ENCODE data around the gene ITPR2.
"Not testable (repeated sequence)": the region's sequence is repeated elsewhere in the genome, so short reads cannot be mapped to it uniquely, and the experiment has no call there.

Gene ITPR2

DNA sequence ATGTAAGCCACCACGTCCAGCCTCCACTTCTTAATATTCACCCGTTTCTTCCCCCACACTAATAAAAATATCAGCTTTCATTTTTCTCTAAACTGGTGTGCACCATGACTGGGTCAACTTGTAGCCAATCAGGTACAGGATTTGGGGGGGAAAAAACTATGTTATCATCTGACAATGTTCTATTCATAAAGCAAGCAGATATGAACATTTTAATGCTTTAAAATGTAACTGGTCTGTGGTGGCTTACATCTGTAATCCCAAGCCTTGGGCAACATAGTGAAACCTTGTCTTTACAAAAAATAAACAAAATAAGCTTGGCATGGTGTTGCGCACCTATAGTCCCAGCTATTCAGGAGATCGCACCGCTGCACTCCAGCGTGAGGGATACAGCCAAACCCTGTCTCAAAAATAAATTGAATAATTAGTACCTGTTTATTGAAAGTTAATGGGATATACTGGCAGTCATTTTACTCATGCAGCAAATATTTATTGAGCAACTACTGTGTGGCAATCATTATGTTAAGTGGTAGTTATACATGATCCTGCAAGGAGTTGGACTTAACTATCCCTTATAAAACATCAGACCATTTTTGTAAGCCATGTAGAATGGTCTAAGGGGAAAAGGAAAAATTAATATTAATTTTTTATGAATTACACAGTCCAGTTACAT, 15.3 kb upstream of the ITPR2 start:
- peak in 1 of 2 experiments; percentile 10 for DNase-seq

DNA sequence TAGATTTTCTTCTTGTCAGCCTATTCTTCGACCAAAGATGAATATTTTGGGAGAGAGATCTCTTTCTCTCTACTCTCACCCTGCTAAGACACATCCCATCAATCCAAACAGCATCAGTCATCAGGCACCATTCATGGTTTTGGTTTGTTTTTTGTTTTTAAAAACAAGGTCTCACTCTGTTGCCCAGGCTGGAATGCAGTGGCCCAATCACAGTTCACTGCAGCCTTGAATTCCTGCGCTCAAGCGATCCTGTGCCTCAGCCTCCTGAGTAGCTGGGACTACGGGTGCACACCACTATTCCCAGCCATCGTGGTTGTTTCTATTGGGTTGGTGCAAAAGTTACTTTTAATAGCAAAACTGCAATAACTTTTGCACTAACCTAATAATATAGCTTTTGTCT, 14.4 kb upstream of the ITPR2 start:
- DNase-seq = no peak

DNA sequence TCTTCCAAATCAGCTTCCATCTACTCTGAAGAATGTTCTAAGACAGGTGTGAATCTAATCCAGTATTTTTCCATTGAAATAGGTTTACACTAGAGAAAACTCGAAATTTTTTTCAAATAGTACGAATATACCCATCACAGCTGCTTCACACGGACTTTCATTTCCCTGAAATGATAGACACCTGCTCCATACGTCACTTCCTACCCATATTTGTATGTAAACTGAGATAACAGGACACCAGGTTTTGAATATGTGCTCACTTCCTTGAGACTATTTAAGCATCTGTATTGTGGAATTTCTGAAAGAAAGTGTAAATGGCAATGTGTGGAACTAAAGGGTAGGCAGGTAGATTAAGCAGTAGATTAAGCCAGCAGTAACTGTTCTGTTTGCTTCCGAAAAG, 13.4 kb upstream of the ITPR2 start:
- no peak for DNase-seq

DNA sequence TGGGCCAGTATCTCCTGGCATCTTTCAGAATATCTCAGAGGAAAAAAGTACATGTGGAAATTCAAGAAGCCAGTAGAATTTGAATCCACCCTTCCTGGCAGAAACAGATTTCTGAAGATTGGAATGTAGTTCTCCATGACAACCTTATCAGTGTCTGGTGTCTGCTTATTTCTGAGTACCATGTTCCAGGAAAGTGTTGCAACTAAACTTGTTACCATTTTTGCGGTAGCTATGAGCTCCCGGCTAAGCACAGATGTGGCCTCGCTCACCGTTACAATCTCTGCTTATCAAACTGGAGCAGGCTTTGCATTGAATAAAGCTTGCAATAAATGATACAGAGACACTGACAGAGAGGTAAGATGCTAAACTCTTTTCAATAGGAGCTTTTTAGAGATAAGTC, 13.0 kb upstream of the ITPR2 start:
- no peak for DNase-seq

DNA sequence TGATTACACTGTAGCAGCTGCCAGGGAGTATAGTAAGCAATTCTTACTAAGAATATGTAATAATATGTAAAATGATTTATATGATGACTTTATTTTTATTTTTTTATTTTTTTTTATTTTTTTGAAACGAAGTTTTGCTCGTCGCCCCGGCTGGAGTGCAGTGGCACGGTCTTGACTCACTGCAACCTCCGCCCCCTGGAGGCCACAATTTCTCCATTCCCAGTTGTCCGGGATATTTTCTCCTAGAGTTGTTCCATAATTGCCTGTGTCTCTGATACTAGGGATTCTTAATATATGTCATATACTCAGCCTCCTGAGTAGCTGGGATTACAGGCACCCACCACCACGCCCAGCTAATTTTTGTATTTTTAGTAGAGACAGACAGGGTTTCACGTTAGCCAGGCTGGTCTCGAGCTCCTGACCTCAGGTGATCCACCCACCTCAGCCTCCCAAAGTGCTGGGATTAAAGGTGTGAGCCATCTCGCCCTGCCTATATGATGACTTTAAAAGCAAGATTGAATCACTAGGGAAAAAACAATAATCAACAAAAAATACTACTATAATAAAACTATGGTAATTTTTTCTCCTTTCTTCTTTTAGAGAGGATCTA, 12.2 kb upstream of the ITPR2 start:
- no peak for DNase-seq

DNA sequence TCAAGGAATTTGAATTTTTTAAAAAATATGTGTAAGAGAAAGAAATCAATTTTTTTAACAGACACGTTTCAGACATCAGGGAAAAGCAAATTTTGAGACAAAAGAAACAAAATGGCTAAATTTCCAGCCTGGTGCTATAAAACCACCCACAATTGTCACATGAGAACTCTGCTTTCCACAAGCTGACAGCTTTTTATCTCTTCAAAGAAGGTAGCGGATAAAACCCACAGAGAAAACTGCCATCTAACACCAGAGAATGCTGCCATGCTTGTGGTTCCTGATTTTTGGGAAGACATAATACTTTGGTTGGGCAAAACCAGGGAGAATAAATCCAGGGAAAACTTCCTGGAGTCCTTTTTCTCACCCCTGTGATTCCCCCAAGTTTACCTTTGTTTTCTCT, 10.3 kb upstream of the ITPR2 start:
- DNase-seq = no peak

DNA sequence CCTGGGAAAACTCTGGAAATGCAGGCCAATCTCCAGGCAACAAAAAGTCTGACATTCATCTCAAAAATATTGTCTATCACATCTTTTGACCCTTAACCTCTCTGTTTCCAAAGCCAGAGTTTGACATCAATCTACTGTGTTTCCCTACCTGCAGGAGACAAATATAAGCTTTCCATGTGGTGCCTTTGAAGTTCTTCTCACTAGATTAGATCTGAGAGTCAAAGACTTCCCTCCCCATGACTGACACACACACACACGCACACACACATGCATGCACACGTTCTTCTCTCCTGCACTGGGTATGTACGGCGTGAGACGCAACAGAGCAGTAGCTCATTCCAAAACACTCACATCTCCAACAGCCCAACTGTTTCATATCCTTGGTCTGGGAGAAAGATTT, 8.1 kb upstream of the ITPR2 start:
- no peak for DNase-seq

DNA sequence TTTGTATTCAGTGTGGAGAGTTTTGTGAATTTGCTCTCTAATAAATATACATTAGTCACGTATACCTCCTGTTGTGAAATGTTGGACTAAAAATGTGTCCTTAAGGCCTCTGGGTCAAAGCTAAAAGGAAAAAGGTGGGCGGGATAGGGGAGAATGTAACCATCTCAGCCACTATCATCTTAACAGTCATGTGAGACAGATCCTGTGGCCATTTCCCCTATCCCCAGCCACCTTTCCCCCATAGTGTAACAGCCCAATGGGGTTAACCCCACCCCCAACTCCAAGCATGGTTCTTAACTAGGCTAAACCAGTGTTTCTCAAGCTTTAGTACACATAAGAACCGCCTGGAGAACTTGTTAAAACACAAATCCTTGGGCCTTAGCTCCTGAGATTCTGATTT, 6.5 kb upstream of the ITPR2 start:
- DNase-seq = no peak

DNA sequence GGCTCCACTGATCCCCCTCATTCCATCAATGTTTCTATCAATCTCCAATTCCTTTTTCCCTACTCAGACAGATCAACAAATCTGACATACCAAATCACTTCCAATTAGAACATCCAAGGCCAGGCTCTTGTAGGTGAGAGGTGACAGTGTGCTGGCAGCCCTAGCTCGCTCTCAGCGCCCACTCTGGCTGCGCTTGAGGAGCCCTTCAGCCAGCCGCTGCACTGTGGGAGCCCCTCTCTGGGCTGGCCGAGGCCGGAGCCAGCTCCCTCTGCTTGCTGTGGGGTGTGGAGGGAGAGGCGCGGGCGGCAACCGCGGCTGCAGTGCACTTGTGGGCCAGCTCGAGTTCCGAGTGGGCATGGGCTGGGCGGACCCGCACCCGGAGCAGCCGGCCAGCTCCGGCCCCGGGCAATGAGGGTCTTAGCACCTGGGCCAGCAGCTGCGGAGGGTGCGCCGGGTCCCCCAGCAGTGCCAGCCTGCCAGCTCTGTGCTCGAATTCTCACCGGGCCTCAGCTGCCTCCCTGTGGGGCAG, 6.0 kb upstream of the ITPR2 start:
- no peak for DNase-seq

DNA sequence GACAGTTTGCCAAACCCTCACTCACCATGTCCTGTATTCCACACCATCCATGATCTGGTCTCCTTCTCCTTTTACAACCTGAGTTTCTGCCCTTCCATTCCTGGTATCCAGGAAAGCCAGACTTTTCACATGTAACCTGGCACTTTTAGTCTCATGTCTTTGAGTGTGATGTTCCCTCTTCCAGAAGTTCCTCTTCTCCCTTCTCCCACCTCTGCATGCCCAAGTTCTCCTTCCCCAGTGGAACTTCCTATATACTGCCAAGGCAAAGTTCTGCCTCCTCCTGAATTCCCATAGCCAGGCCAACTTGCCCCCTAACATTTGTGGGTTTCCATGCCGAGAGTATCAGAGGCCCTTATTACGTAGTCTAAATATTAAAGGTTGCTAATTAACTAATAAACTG, 3.2 kb upstream of the ITPR2 start:
- no peak for DNase-seq

DNA sequence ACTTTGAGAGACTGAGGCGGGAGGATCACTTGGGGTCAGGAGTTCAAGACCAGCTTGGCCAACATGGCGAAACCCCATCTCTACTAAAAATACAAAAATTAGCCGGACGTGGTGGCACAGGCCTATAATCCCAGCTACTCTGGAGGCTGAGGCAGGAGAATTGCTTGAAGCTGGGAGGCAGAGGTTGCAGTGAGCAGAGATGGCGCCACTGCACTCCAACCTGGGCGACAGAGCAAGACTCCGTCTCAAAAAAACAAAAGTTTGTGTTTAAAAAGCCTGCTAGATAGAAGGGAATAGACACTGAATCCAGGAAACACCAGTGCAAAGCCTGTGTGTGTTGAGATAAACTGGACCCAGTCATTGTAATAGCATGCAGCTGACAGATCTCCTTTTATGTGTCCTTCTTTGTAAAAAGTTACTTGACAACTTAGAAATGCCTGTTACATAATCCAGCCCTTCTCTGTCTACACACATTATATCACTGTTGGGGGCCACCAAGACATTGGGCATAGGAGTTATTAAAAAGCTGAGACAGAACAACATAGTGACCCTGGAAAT, 1.6 kb upstream of the ITPR2 start:
- not testable (repeated sequence) for DNase-seq

DNA sequence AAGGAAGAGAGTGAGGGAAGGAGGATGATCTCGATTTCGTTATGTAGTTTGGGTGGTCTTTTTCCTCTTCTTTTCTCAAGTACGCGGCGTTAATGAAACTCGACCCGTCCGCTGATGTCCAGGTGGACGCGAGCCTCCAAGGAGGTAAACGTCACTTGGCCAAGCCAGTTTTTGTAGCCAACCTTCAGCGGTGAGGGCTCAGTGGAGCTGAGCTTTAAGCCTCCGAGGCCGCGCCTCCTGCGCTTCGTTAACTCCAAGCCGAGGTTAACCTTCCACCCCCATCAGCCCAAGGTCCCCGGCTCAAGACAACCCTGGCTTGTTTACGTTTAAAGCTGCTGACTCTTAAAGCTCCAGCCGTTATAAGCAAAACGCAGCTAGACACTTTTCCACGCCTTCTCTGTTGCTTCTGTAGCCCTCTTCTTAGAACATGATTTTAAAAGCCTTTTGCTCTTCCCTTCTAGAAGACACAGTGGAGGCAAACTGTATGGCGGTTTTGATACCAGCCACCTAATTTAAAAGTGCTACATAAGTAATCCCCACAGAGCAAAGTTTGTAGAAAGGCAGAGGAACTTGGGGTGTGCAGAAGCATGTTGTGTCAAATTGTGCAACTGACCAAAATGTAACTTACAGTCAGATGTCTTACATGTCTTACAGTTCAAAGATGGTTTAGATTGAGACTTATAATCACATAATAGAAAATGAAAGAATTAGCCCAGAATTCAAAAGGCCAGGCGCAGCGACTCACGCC, 923 bp upstream of the ITPR2 start:
- peak; percentile 35 to 43 for DNase-seq

DNA sequence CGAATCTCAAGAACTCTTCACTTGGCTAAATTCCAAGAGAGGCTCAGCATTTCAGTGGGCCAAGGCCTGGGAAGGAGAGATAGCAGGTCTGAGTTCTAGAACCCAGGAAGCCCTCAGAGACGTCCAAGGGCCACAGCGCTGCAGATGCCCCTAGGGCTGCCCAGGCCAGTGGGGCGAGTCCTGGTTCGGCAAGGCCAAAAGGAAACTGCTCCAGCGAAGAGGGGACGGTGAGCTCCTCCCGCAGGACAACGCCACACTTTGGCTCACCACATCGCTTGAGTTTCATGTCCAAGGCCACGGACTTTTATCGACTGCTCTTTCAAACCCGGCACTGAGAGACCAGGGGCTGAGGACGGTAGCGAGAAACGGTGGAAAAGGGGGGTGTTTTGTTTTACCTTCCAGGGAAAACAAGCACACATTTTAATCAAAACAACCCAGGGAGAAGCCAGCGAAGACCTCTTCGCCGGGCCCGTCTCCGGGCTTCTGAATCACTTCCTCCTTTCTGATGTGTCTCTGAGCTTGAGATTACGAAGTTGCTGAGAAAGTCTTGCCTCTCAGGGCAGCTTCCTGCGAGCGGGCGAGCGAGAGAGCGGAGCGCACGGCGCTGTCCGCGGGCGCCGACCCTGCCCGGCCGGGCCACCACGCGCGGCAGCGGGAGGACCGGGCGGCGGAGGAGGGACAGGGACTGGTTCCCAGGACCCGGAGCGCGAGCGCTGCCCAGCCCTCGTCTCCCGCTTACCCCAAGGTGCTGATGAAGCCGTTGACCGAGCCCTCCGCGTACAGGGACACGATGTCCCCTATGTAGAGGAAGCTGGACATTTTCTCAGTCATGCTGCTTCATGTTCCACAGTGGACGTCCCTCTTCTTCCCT, 808 bp downstream of the ITPR2 start:
- peak; percentile 85 to 89 for DNase-seq

DNA sequence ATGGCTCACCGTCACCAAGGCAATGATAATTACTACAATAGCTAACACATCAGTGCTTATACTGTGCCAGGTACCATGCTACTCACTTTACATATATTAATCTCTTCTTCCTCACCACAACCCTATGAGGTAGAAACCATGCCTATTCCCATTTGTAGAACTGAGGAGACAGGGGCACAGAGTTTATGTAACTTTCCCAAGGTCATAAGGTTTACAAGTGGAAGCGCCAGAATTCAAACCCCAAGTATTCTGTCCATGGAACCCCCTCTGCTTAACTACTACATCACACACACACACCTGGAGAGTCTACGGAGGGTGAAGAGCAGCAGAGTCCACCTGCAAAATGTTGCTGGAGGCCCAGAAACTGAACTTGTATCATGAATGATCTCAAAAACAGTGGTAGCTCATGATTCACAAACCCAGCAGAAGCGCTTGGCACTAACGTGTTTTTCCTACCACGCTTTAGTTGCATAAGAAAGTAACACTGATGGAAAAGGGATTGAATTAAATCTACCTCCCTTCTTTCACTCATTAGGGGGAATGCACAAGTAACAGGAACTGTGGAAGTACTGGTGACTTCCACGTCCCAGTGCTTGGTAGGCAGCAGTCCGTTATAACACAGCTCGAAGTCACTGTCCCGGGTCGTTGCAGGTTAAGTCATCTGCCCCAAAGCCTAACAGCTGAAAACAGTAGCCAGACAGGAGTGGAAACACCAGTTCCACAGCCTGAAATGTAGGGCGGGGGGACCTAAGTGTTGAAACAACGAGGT, 2.0 kb downstream of the ITPR2 start:
- DNase-seq = peak; percentile 28 to 38

DNA sequence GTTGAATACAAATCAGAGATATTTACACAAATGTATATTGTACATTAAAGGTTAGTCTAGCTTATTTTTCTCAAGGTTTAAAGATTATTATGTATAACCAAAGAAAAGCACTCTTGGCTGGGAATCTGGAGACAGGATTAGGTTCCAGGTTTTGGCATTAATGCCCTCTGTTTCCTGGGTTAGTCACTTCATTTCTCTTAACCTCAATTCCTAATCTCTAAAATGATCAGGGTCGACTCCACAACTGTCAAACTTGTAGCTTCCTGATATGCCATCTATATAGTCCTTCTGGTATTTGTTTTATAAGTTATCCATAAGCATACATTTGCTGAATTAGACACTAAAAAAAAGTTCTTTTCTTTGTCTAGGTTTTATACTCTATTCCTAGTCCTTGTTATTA, 2.6 kb downstream of the ITPR2 start:
- no peak for DNase-seq

DNA sequence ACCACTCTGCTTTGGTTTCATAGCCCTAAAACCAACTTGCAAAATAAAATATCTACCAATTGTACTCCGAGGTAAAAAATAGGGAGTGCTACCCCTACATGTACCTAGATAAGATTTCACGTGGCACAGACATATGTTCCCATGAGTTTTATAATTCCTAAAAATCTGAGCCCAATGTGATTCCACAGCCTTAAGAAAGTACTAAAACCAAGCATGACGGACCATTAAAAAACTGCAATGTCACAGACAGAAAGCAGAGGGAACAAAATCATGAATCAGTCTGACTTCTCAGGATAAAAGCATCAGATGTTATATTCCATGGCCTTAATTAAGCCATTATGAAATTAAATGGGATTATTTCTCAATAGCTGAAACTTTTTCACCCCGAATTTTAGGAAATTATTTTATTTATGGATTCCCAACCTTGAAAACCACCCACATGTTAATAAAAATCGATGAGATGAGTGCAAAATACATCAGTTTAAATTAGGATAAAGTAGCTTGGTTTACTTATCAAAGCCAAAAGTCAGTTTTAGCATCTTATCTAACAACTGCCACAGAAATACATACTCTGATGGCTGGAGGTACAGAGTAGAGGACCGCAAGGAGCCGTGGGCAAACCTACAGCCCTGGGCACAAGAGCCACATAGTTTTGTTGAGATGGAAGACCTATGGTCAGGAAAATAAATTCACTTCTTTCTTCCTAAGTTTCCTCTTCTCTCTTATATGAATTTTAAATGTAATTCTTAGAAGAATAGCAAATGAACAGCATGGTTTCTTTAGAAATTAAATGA, 4.5 kb downstream of the ITPR2 start:
- DNase-seq = no peak

DNA sequence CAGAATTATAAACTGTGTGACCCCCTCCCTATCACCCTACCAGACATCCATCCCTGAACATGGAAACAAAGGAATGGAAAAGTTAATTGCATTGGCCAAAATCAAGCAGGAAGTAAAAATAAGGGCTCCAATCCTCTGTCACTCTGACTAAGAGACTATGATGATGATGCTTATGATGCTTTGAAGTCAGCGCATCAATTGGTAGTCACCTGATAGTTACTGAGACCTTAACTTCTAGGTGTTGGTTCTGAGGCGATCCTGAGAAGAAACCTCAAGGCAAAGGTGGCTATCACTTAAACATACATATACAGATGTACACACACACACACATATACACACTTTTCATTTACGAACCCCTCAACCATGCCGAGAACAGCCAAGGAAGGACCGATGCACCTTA, 6.6 kb downstream of the ITPR2 start:
- no peak for DNase-seq

DNA sequence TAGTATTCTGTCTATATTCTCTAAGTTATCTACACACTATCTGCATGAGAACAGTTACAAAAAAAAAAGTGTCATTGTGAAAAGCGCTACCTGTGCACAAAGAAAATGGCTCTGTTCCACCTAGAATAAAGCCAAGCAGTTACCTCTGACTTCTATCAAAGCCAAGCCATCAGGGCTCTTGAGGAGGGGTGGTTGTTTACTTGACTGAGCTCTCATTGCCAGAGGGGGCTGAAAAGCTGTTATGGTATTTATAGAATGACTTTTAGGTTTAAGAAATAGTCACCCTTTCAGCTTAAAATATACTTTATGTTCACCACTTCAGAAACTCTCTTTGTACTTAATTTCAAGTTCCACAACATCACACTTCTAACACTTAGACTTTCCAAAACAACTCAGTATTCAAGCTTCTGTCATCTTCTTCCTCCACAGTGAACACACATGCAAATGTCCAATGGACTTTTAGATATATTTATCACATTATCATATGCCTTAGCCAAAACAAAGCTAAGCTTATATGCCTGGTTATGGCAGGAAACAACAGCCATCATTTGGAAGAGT, 7.5 kb downstream of the ITPR2 start:
- DNase-seq = no peak

DNA sequence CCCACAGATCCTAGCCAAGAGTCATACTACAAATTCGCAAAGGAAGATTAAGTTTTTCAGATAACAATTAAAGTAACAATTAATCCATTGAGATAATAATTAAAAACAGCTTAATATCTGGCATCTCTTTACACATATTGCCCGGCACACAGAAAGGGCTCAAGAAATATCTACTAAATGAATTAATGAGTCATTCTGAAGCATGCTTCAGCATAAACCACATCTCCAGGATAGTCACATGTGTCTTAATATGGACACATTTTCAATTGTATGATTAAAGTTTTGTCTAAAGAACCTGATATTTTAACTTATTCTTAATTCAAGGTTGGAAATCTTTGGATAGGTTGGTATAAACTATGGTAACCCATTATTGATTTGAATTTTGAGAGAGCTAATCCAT, 9.6 kb downstream of the ITPR2 start:
- no peak for DNase-seq

DNA sequence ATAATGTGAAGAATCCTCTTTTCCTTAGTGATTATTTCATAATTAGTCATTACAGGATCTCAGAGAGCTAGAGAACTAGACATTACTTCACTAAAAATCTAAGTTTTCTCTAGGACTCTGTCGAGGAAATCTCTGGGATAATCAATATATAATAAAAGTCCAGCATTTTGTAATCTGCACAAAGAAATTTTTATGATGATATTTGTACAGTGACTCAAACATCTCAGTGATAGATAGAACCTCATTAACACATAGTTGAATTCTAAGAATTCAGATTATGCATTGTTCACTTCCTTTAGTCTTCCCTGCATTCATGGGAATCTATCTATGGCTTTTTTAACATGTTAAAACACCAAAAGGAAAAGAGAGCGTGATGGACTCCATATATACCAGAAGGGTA, 11.0 kb downstream of the ITPR2 start:
- no peak for DNase-seq

DNA sequence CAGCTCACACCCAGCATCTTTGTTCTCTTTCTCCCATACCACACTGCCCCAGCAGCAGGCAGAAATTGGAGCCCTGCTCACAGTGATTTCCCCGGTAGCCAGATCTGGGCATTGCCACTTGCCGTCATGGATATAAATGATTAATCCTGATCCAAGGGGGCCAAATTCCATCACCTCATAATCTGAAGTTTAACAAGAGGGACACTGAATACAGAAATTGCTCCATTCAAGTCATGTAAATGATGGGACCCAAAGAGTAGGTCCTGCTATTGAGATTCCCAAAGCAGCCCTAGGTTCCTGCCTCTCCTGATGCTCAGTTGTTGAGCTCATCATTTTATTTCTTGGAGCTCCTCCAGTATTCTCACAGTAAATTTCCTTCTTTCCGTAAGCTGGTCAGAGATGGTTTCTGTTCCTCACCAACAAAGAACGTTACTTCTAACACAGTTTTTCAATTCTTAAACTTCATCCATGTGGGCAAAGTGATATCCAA, 11.7 kb downstream of the ITPR2 start:
- DNase-seq = no peak
